Activated CD4-positive, alpha-beta T cell treated with anti-CD3 and anti-CD28 coated beads for 36 hours (primary cell): ENCODE results near the gene ADAMTS17. TPM values are rescaled to one million over a fixed set of nuclear protein-coding genes. Genes with fewer than 3 reads are reported as not detected.
A peak's percentile ranks its signal among the peaks of the same experiment; 100 is the strongest.
"Not testable (repeated sequence)": the region's sequence is repeated elsewhere in the genome, so short reads cannot be mapped to it uniquely, and the experiment has no call there.

Experiments
- ATAC-seq: fragments of 200-7000 bp; cut with Tn5 transposase; one replicate; pipeline ENCODE4 v1.10.0; 2021; ENCODE audit warnings: mild to moderate bottlenecking, moderate library complexity
- CTCF ChIA-PET: fragments of 350-600 bp; sonication (Branson Sonifier 250); formaldehyde crosslinking; loops from one replicate; lab custom pipeline; 2021; ENCODE audit warnings: antibody characterized with exemption; lab: Charles Lee
- POLR2A ChIA-PET: fragments of 350-600 bp; sonication (Branson Sonifier 250); formaldehyde crosslinking; loops from one replicate; lab custom pipeline; 2021; ENCODE audit warnings: antibody characterized with exemption, inconsistent platforms; lab: Charles Lee
- DNase-seq: peaks from one replicate; pipeline ENCODE4 v3.0.0-alpha.2; 2020
- H3K27ac Mint-ChIP-seq: one replicate; pipeline ENCODE4 v1.8.0; 2021; ENCODE audit warnings: mixed read lengths
- H3K27me3 Mint-ChIP-seq: one replicate; pipeline ENCODE4 v1.8.0; 2021; ENCODE audit warnings: mixed read lengths
- H3K36me3 Mint-ChIP-seq: one replicate; pipeline ENCODE4 v1.8.0; 2021; ENCODE audit warnings: low read depth, mixed read lengths
- H3K4me1 Mint-ChIP-seq: one replicate; pipeline ENCODE4 v1.8.0; 2021; ENCODE audit warnings: mixed read lengths
- H3K4me3 Mint-ChIP-seq: one replicate; pipeline ENCODE4 v1.8.0; 2021; ENCODE audit warnings: mild to moderate bottlenecking, moderate library complexity, mixed read lengths
- H3K9me3 Mint-ChIP-seq: one replicate; pipeline ENCODE4 v1.8.0; 2021; ENCODE audit warnings: low read depth, mixed read lengths
- intact Hi-C, 2 experiments: fragments of 100-400 bp; cut with DNase I in 1 of 2; cut with micrococcal nuclease in 1 of 2; formaldehyde crosslinking; loops; one replicate each; pipeline versions ENCODE4 v1.14.2 to v1.15.1; 2022 to 2024; cut with DNase I, micrococcal nuclease
- total RNA-seq, 2 experiments: library from RNA; stranded (reverse); gene quantifications; one replicate each; pipeline ENCODE4 v1.2.3, GENCODE V29; 2021

Gene ADAMTS17
- total RNA-seq, 2 experiments from 2014 or later = 0.49 to 0.57 TPM

DNA sequence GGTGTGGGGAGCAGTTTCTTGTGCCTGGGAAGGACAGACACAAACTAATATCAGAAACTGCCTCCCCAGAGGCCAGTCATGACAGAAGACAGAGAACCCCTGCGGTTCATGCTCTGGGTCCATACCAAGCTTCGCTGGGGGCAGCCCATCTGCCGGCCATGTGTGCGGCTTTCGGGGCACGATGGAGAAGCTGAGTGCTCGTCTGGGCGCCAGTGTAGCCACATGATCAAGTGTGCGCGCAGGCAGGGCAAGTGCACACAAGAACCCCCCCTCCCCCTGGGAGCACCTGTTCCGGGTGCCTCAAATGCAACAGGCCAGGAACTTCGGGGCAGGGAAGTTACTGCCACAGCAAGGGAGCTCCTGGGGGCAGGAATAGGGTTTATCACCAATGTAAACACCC, 1.8 kb downstream of the ADAMTS17 start:
- peaks cover 2% of the 10 kb centered on the region for H3K27me3 Mint-ChIP-seq
- intact Hi-C loops = loop anchor here (2.0 to 10.0 kb wide), 7 partner anchors 42 to 1088 kb away; partner anchors contain the start of genes LRRC28 (in 1 of the 2), LYSMD4 (in 1 of the 2), MEF2A (in 1 of the 2) and SNRPA1 (in 1 of the 2)
- POLR2A ChIA-PET = no interaction called here
- no peak for ATAC-seq
- H3K4me1 Mint-ChIP-seq = peaks cover 20% of the 10 kb centered on the region
- H3K27ac Mint-ChIP-seq = no peak overlapping the region
- no peaks in the 10 kb centered on the region for H3K9me3 Mint-ChIP-seq
- no peaks in the 10 kb centered on the region for H3K36me3 Mint-ChIP-seq
- no peak for DNase-seq
- peak overlapping the region; percentile 54 for H3K4me3 Mint-ChIP-seq
- CTCF ChIA-PET = interaction anchor here (1.1 to 12.8 kb wide), 7 partner anchors 8 to 415 kb away, joined by 3 to 177 read pairs (median 8); no protein-coding TSS in a partner anchor

GRCh38 chr15:100339451-100339850, 2.3 kb downstream of the ADAMTS17 start:
- H3K27me3 Mint-ChIP-seq, H3K4me3 Mint-ChIP-seq, ATAC-seq, DNase-seq, H3K27ac Mint-ChIP-seq, H3K36me3 Mint-ChIP-seq, H3K9me3 Mint-ChIP-seq: not testable (repeated sequence)
- peaks cover 26% of the 10 kb centered on the region for H3K4me1 Mint-ChIP-seq
- POLR2A ChIA-PET = interaction anchor here (0.7 kb wide), 2 partner anchors 11 to 556 kb away, joined by 3 to 4 read pairs; no protein-coding TSS in a partner anchor
- intact Hi-C loops = loop anchor here (2.0 to 10.0 kb wide), 3 partner anchors 225 to 607 kb away; partner anchors contain the start of gene LYSMD4 (in 1 of the 2)
- CTCF ChIA-PET = interaction anchor here (0.6 to 12.8 kb wide), 17 partner anchors 9 to 1067 kb away, joined by 3 to 177 read pairs (median 3); partner anchors contain the start of gene CERS3

DNA sequence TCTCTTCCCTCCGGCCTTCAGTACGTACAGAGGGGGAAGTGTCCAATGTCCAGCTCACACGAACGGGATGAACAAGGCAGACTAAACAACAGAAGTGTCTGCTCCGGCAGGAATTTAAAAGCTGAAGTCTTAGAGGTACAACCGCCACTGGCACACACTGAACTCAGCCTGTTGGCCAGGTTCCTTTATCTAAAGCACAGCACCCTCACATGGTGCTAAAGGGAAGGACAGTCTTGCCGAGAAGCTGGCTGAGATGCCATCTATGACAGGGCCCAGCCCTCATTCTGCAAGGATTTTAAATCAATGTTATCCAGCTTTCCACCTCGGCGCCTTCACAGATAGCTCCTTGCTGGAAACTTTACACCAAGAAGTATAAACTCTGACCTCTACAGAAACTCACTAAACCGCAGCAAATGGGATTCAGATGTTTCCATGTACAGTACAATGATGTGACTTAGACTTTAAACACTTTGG, 2.8 kb downstream of the ADAMTS17 start:
- no peaks in the 10 kb centered on the region for H3K36me3 Mint-ChIP-seq
- peaks cover 30% of the 10 kb centered on the region for H3K4me1 Mint-ChIP-seq
- peaks cover 4% of the 10 kb centered on the region for H3K27me3 Mint-ChIP-seq
- intact Hi-C loops = loop anchor here (2.0 to 10.0 kb wide), 3 partner anchors 224 to 607 kb away; partner anchors contain the start of gene LYSMD4 (in 1 of the 2)
- ATAC-seq = peak; percentile 55
- ChIA-PET POLR2A (interaction anchor here (0.7 kb wide), 2 partner anchors 11 to 556 kb away, joined by 3 to 4 read pairs; no protein-coding TSS in a partner anchor), CTCF (interaction anchor here (0.6 to 12.8 kb wide), 25 partner anchors 8 to 1066 kb away, joined by 3 to 177 read pairs (median 3); partner anchors contain the start of gene CERS3)
- peak; percentile 75 for DNase-seq
- H3K9me3 Mint-ChIP-seq = no peaks in the 10 kb centered on the region
- no peak overlapping the region for H3K27ac Mint-ChIP-seq
- no peak overlapping the region for H3K4me3 Mint-ChIP-seq

- intact Hi-C loops = loop anchor here (2.0 to 10.0 kb wide), 3 partner anchors 223 to 606 kb away; partner anchors contain the start of gene LYSMD4 (in 1 of the 2)
- Mint-ChIP-seq H3K36me3 (no peaks in the 10 kb centered on the region), H3K4me3 (no peak overlapping the region), H3K4me1 (peaks cover 35% of the 10 kb centered on the region), H3K9me3 (no peaks in the 10 kb centered on the region), H3K27me3 (peaks cover 3% of the 10 kb centered on the region), H3K27ac (no peak overlapping the region)
- ChIA-PET CTCF (interaction anchor here (0.6 to 12.8 kb wide), 19 partner anchors 8 to 1066 kb away, joined by 3 to 177 read pairs (median 3); partner anchors contain the start of gene CERS3), POLR2A (no interaction called here)
- ATAC-seq (no peak), DNase-seq (no peak)
These were observed 3.5 kb downstream of the ADAMTS17 start for GRCh38 chr15:100338247-100338646.

GRCh38 chr15:100337096-100338044, 4.4 kb downstream of the ADAMTS17 start:
- Mint-ChIP-seq H3K4me3 (no peak overlapping the region), H3K27ac (no peak overlapping the region), H3K27me3 (peaks cover 1% of the 10 kb centered on the region), H3K36me3 (no peaks in the 10 kb centered on the region), H3K4me1 (peaks cover 42% of the 10 kb centered on the region), H3K9me3 (no peaks in the 10 kb centered on the region)
- DNase-seq (no peak), ATAC-seq (no peak)
- CTCF ChIA-PET = interaction anchor here (0.6 to 12.8 kb wide), 10 partner anchors 11 to 408 kb away, joined by 3 to 177 read pairs (median 4); no protein-coding TSS in a partner anchor
- intact Hi-C loops = loop anchor here (2.0 to 10.0 kb wide), 3 partner anchors 223 to 605 kb away; partner anchors contain the start of gene LYSMD4 (in 1 of the 2)
- POLR2A ChIA-PET = no interaction called here

DNA sequence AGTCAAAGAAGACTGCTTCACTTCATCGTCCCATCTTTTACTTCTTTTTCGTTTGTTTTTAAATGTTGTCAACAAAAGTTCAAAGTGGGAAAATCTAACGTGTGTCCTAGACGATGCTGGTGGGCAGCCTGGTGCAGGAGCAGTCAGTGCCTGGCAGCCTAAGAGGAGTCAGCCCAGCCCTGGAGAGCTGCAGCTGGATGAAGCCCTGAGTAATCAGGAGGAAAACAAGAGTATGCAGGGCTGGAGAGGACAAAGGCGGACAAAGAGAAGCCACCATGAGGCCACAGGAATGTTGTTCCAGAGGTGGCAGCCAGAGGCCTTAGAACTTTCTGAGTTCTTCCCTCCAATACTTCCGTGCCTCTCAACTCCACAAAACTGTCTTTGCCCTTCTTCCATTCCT, 5.7 kb downstream of the ADAMTS17 start:
- Mint-ChIP-seq H3K27ac (no peak overlapping the region), H3K9me3 (no peaks in the 10 kb centered on the region), H3K36me3 (no peaks in the 10 kb centered on the region), H3K4me1 (peaks cover 53% of the 10 kb centered on the region), H3K27me3 (peaks cover 1% of the 10 kb centered on the region), H3K4me3 (no peak overlapping the region)
- DNase-seq (no peak), ATAC-seq (no peak)
- CTCF ChIA-PET = interaction anchor here (1.2 to 12.8 kb wide), 4 partner anchors 10 to 407 kb away, joined by 3 to 177 read pairs (median 12); no protein-coding TSS in a partner anchor
- intact Hi-C loops = loop anchor here (5.0 to 10.0 kb wide), 2 partner anchors 221 to 604 kb away; partner anchors contain the start of gene LYSMD4 (in 1 of the 2)
- POLR2A ChIA-PET = no interaction called here

GRCh38 chr15:100335335-100335999, 6.3 kb downstream of the ADAMTS17 start:
- H3K36me3 Mint-ChIP-seq = no peaks in the 10 kb centered on the region
- DNase-seq (peak; percentile 19), ATAC-seq (no peak)
- H3K4me3 Mint-ChIP-seq = no peak overlapping the region
- POLR2A ChIA-PET = no interaction called here
- CTCF ChIA-PET = interaction anchor here (0.7 to 12.8 kb wide), 5 partner anchors 9 to 271 kb away, joined by 3 to 177 read pairs (median 3); no protein-coding TSS in a partner anchor
- H3K4me1 Mint-ChIP-seq = peaks cover 59% of the 10 kb centered on the region
- no peak overlapping the region for H3K27ac Mint-ChIP-seq
- intact Hi-C loops = loop anchor here (5.0 to 10.0 kb wide), 2 partner anchors 221 to 603 kb away; partner anchors contain the start of gene LYSMD4 (in 1 of the 2)
- H3K9me3 Mint-ChIP-seq = no peaks in the 10 kb centered on the region
- peaks cover 1% of the 10 kb centered on the region for H3K27me3 Mint-ChIP-seq

DNA sequence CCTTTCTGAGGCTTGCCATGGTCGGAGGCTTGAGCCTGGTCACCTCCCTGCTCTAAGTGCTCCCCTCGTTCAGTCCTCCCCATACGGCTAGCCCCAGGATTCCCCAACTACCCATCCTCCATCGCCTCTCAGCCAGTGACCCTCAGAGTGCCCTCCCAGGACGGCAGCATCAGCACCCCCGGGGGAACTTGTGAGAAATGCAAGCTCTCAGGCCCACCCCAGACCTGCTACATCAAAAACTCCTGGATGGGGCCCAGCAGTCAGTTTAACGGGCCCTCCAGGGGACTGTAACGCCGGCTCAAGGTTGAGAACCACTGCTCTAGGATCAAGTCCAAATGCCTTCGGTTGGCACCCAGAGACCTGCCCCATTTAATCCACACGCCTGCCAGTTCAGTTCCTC, 6.9 kb downstream of the ADAMTS17 start:
- ATAC-seq (no peak), DNase-seq (no peak)
- peaks cover 63% of the 10 kb centered on the region for H3K4me1 Mint-ChIP-seq
- ChIA-PET CTCF (interaction anchor here (1.2 to 12.8 kb wide), 3 partner anchors 8 to 49 kb away, joined by 3 to 177 read pairs (median 5); no protein-coding TSS in a partner anchor), POLR2A (no interaction called here)
- H3K4me3 Mint-ChIP-seq = no peak overlapping the region
- H3K9me3 Mint-ChIP-seq = no peaks in the 10 kb centered on the region
- no peak overlapping the region for H3K27ac Mint-ChIP-seq
- H3K36me3 Mint-ChIP-seq = no peaks in the 10 kb centered on the region
- H3K27me3 Mint-ChIP-seq = peaks cover 1% of the 10 kb centered on the region
- intact Hi-C loops = loop anchor here (5.0 to 10.0 kb wide), 2 partner anchors 220 to 603 kb away; partner anchors contain the start of gene LYSMD4 (in 1 of the 2)

GRCh38 chr15:100334456-100334855, 7.3 kb downstream of the ADAMTS17 start:
- intact Hi-C loops = loop anchor here in 1 of 2 experiments (10.0 kb wide), 1 partner anchor 220 kb away; no protein-coding TSS in a partner anchor
- Mint-ChIP-seq H3K4me1 (peaks cover 66% of the 10 kb centered on the region), H3K4me3 (no peak overlapping the region), H3K36me3 (no peaks in the 10 kb centered on the region), H3K27ac (no peak overlapping the region), H3K9me3 (no peaks in the 10 kb centered on the region), H3K27me3 (peaks cover 1% of the 10 kb centered on the region)
- DNase-seq (no peak), ATAC-seq (no peak)
- ChIA-PET CTCF (interaction anchor here (1.2 to 12.8 kb wide), 2 partner anchors 14 to 50 kb away, joined by 3 to 177 read pairs; no protein-coding TSS in a partner anchor), POLR2A (no interaction called here)

GRCh38 chr15:100334015-100334414, 7.8 kb downstream of the ADAMTS17 start:
- H3K4me3 Mint-ChIP-seq = no peak overlapping the region
- ATAC-seq (no peak), DNase-seq (no peak)
- peaks cover 1% of the 10 kb centered on the region for H3K27me3 Mint-ChIP-seq
- H3K27ac Mint-ChIP-seq = no peak overlapping the region
- H3K36me3 Mint-ChIP-seq = no peaks in the 10 kb centered on the region
- ChIA-PET CTCF (interaction anchor here (12.8 kb wide), 1 partner anchor 14 kb away, joined by 177 read pairs; no protein-coding TSS in a partner anchor), POLR2A (no interaction called here)
- intact Hi-C loops = loop anchor here in 1 of 2 experiments (10.0 kb wide), 1 partner anchor 219 kb away; no protein-coding TSS in a partner anchor
- peaks cover 63% of the 10 kb centered on the region for H3K4me1 Mint-ChIP-seq
- no peaks in the 10 kb centered on the region for H3K9me3 Mint-ChIP-seq
